ENCODE data around the gene PDE8B.

Gene PDE8B

DNA sequence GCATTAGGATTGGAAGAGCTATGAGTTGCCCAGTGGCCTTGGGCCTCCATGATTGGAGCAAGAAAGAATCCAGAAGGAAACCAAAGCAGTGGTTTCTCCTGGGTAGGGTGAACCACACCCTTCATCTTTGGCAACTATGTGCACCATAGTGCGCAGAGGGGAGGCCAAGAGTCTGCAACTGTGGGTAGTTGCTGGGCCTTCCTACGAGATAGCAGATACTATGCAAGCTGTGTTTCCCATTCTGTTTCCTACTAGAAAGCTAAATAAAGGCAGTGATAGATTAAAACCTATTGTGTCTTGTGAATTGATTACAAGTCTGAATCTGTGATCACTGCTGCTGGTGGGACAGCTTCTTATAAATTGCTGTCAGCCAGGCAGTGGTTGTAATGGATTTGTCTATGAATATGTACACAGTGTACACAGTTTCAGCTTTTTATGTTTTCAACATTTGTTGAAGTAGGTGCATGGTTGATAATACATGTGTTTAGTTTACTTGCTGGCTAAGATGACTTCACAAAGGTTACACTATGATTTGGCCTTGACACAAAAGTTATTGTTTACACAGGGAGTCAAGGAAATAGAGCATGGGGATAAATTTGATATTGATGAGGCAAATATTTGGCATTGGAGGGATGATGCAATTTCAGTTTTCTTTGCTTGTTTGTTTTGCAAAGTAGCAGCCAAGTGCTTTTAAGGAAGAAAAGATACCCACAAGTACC lies 23.7 kb upstream of the PDE8B start:
- no peak for DNase-seq (ENCODE audit: low read depth)

DNA sequence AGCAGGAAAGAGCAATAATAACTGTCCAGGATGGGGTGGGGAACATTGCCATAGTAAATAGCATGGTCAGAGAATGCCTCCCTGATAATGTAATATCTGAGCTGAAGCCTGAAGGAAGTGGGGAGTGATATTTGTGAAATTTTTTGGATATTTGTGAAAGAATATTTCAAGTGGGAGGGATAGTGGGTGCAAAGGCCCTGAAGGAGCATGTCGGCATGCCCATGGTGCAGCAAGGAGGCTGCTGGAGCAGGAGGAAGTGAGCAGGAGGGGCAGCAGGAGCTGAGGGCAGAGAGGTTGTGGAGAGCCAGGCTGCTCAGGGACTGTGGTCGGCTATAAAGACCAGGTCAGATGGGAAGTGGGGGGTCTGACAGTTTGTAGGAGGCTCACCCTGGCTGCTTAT lies 21.1 kb upstream of the PDE8B start:
- DNase-seq (ENCODE audit: low read depth) = no peak

DNA sequence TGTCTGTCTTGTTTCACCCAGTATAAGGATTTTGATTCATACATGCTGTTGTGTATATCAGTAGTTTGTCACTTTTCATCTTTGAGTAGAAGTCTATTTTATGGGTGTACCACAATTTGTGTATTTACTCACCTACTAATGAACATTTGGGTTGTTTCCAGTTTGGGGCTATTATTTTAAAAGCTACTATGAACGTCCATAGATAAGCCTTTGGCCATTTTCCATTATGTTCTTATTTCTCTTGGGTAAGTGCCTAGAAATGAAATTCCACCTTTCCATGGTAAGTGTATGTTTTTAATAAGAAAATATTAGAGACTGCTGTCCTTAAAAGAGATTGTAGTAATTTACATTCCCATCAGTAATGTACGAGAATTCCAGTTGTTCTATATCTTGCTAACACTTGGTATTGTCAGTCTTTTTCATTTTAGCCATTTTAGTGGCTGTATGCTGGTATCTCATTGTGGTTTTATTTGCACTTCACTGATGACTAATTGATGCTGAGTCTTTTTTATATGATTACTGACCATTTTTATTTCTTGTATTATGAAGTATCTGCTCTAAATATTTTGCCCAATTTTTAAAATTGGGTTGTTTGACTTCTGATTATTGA lies 17.9 kb upstream of the PDE8B start:
- DNase-seq (ENCODE audit: low read depth) = no peak

DNA sequence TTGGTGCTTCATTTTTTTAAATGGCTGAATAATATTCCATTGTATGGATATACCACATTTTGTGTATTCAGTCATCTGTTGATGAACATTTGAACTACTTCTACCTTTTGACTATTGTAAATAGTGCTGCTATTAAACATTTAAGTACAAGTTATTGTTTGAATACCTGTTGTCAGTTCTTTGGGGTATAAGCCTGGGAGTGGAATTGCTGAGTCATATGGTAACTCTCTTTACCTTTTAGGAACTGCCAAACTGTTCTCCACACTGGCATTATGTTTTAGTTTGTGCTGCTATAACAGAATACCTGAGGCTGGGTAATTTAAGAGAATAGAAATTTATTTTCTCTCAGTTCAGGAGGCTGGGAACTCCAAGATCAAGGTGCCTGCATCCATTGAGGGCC lies 15.7 kb upstream of the PDE8B start:
- DNase-seq (ENCODE audit: low read depth) = no peak

DNA sequence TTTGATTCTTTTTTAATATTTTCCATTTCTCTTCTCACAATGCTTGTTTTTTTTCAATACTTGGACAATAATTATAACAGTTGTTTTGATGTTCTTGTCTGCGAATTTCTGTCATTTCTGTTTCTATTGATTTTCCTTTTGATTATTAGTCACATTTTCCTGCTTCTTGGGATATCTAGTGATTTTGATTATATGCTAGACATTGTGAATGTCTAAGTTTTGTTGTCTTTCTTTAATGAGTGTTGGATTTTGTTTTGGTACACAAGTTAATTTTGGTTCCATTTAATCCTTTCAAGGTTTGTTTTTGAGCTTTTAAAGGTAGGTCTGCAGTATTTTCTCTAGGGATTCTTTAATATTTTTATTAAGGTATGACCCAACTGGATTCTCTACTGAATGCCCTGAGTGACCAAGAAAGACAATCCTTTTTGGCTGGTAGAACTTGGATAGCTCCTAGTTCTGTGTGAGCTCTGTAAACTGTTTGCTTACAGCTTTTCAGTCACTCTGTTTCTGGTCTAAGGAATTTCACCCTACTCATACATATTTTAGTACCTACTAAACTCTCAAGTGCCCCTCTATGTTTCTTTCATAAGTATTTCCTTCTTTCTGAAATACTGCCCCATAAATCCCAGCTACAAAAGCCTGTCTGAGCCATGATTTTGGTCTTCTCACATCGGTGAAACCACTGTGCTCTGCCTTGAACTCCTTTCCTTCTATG lies 12.5 kb upstream of the PDE8B start:
- DNase-seq (ENCODE audit: low read depth) = no peak

DNA sequence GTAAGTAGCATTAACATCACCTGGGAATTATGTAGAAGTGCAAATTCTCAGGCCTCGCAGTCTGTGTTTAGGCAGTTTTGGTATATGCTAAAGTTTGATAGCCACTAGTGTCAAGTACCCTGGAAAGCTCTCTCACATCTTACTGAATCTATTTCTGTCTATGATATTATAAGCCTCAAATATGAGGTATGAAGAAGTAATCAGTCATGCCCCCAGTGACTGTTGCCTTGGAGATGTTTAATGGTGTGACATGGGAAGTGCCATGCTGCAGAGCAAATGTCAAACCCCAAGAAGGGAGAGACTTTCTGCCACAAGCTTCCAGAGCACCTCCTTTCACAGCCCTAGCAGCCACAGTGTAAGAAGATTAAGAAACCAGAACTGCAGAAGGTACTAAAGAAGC lies 9.8 kb upstream of the PDE8B start:
- no peak for DNase-seq (ENCODE audit: low read depth)

DNA sequence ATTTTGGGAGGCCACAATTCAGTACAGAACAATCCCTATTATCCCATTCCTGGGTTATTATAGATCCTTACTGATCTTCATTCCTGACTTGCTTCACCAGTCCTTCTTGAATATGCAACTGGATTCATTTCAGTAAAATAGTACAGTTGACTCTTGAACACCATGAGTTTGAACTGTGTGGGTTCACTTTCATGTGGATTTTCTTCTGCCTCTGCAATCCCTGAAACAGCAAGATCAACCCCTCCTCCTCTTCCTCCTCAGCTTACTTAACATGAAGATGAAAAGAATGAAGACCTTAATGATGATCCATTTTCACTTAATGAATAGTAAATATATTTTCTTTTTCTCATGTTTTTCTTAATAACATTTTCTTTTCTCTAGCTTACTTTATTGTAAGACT lies 8.3 kb upstream of the PDE8B start:
- DNase-seq (ENCODE audit: low read depth) = no peak

DNA sequence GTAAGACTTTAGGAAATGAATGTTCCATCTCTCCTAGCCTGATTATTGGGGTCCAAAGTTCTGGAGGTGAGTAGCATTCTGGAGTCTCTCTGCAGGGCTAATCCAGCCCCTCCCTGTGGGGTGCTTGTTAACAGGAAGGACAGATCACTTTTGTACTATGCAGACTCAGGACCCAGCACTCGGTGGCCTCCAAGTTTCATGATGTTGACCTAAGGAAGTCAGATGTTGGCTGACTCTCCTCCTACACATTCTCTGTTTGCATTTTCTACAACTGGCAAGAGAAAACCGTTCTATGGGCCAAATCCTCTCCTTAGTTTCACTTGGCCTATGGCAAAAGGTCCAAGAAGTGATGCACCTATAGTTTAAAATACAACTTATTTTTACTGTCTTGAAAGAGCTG lies 5.5 kb upstream of the PDE8B start:
- DNase-seq (ENCODE audit: low read depth) = no peak

DNA sequence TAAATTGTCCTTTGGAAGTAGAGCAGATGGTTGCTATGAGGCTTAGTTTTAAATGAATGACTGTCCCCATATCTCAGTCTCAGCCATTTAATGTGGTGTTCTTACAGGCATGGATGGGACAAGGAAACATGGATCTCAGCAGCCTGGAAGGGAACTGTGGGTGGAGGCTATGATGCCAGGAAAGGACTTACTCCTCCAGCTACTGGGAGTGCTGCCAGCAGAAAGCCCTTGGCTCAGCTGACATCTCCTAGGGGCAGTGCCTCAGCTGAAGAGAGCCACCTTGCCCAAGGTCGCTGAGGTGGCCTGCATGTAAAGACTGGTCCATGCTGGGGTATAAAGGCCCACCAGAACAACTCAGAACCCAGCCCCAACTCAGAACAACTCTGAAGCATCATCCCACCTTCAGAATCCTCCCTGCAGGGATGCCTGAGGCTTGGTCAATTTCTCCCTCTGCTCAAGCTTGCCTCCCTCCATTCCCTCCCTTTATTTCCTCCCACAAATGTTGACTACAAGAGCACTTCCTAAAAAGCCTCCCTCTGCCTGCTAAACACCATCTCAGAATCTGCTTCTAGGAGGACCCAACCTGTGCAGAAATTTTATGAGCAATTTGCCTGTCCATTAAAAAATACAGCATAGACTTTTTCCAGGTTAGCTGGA lies 1.8 kb upstream of the PDE8B start:
- no peak for DNase-seq (ENCODE audit: low read depth)

DNA sequence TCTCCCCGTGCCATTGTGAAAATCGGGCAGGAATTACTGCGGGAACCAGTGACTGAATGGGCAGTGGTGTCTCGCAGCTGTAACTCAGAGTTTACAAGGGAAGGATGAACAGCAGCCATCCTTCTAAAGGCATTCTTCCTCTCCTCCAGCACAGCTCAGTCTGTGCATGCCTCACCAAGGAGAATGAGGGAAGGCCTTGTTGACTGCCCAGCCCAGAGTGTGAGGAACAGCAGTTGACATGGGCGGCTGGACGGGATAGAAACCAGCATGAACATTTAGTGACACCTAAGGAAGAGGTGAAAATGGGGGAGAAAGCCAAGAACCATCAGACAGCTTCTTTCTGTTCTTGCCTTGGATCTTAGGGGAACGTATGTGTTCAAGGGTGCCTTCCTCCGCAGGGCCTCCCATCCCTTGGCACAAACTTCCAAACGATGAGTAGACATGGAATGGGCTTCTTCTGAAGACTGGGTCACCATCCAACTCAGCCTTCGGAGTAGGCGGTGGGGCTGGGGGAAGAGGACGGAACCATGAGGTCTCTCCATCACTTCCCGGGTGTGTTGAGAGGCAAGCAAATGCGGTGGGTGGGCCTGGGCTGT lies 887 bp upstream of the PDE8B start:
- DNase-seq (ENCODE audit: low read depth) = no peak

DNA sequence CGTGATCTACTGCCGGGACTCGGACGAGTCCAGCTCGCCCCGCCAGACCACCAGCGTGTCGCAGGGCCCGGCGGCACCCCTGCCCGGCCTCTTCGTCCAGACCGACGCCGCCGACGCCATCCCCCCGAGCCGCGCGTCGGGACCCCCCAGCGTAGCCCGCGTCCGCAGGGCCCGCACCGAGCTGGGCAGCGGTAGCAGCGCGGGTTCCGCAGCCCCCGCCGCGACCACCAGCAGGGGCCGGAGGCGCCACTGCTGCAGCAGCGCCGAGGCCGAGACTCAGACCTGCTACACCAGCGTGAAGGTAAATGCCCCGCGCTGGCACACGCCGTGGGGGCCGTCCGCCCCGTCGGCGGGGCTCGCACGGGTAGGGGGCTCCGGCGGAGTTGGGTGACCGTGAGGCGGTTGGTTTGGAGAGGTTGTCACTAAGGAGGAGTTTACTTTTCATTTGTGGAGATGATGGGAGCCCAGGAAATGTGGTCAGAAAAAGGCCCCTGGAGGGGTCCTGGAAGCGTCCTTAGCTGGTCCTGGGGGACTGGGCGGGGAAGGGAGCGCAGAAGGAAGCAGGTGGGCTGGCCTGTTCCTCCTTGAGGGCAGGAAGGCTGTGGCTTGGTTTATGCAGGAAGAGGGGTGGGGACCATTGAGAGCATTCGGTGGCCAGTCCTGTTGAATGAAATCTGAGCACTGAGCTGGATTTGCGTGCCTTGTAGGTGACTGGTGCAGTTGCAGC lies 647 bp downstream of the PDE8B start:
- no peak for DNase-seq (ENCODE audit: low read depth)

DNA sequence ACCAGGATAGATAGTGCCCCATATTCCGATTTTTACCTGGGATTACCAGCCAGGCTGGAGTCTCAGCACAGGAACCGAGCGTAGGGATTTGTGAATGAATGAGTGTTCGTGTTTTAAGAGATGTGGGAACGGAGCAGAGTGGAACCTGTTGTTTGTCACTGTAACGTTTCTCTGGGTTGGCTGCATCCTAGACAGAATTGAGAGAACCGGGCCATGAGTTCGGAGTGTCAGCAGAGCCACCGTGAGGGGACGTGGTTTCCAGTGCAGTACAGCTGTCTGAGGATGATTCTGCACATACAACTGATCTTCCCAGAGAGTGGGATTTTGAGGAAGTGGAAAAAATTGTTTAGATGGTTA lies 1.2 kb downstream of the PDE8B start:
- DNase-seq (ENCODE audit: low read depth) = no peak

DNA sequence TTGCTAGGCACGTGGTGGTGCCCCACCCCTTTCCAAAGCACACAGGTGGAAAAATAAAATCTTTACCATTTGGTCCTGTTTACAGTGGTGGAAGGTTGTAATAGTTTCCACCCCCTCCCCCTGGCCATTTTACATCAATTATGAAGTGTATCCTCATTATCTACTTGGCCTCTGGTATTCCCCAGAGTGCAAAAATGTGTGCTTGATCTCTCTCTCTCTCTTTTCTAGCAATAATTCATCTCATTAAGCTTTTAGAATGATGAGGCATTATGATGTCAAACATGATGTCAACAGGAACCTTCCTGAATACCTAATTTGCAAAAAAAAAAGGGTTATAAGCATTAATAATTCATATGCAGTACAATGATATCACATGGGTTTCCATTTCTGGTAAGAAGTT lies 3.1 kb downstream of the PDE8B start:
- no peak for DNase-seq (ENCODE audit: low read depth)

DNA sequence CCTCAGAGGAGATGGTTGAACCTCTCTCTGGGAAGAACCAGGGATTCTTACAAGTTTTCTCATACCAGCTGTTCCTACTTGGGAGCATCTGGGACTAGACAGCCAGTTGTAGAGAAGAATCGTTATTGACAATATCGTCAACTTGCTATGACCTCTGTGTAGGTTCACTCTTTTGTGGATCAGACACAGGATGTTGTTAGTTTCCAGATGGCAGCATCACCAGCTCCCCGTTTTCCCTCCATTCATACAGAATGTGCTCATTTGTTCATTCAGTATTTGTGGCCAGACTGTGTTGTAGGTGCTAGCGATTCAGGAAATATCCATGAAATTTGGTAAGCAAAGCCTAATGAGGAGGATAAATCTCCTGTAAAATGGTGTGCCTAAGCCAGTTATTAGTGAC lies 3.7 kb downstream of the PDE8B start:
- no peak for DNase-seq (ENCODE audit: low read depth)

DNA sequence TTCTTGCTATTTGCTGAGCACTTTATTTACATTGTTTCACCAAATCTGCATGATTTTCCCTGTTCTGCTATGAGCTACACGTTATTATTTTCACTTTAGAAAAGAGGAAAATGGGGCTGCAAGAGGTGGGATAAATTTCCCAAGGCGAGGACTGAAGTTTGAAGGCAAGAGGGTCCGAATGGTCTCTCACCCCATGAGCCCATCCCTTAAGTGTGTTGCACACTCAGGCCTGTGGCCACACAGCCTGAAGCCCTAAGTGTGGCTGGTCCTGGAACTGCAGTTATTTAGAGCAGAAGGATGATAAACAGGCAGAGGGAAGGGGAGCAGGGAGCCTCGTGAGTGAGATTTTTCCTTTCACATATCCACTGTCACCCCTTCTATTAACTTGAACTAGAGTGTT lies 7.8 kb downstream of the PDE8B start:
- no peak for DNase-seq (ENCODE audit: low read depth)

DNA sequence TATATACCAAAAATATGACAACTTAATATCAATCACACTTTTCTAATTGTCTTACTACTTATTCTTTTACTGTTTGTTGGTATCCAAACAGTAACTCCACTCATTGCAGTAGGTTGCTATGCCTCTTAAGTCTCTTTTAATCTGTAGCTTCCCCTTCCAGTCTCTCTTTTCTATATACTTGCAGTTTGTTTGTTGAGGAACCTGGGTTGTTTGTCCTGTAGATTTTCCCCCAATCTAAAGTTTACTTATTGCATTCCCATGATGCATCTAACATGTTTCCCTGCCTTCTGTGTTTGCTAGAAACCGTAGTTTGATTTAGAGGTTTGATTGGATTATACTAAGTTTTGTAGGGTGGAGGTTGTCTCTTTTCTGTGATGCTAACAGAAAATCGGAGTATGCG lies 10.6 kb downstream of the PDE8B start:
- no peak for DNase-seq (ENCODE audit: low read depth)

DNA sequence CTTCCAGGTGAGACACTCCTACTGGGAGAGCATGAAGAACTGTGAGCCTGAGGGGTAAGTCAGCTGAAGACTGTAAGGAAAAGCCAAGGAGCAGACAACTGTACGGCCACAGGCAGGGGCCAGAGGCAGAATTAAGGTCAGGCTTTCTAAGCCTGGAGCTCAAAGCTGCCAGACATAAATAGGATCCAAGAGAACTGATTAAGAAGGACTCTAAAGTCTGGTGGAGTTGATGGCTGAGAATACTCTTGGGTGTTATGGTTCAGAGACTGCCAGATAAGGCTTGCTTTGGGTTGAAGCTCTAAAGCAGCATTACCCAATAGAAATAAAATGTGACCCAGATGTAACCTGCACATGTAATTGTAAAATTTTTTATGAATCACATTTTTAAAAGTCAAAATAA lies 12.2 kb downstream of the PDE8B start:
- DNase-seq (ENCODE audit: low read depth) = no peak

DNA sequence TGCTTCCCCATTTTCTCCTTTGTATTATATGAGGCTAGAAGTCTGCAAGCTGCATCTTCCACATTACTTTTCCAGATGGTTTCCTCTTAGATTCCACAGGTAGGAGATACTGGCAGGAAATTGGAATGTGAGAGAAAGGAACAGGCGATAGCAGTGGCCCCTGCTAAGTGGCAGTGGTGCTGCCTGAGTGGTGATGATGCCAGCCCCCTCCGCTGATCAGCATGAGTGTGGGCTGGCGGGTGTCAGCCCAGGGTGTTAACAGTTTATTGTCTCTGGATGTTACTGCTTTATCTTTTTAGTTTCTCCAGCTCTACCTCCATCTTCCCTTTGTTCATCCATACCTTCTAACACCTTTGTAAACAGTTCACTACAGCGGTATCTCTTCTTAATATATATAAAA lies 13.2 kb downstream of the PDE8B start:
- DNase-seq (ENCODE audit: low read depth) = no peak

DNA sequence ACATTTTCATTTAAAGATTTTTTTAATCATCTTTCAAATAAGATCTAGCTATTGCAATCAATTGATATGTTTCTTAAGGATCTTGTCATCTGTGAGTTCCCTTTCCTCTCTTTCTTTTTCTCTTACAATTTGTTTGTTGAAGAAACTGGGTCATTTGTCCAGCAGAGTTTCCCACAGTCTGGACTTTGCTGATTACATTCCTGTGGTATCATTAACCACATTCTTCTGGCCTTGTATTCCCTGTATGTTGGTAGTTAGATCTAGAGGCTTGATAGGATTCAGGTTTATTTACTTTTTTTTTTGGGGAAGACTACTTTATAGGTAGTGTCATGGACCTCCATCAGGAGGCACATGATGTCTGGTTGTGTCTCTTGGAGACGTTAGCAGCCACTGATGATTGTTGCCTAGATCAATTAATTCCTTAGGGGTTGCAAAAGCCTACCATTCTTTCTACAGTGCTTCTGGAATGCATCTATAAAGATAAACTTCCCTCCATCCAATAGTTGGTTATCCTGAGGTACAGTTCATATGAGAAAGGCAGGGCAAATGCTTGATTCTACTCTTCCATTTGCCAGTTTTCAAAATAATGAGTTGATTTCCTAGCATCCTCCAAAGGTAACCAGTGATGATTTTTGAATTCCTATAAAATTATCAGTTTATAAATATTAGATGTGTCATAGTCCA lies 14.3 kb downstream of the PDE8B start:
- DNase-seq (ENCODE audit: low read depth) = peak; percentile 33

DNA sequence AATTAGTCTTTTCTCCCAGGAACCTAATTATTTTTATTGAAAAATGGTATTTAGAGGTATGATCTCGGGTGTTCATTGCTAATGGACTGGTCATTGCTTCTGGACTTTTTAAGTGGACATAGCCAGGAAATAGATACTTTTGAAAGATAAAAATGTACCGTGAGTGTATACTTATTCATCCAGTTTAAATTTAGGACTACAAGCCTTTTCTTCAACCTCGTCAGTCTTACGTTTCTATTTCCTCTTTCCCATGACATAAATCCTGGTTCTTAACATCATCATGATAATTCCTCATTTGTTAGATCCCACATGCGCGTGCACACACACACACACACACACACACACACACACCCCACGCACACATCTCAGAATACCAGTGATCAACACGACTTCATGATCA lies 15.1 kb downstream of the PDE8B start:
- no peak for DNase-seq (ENCODE audit: low read depth)

DNA sequence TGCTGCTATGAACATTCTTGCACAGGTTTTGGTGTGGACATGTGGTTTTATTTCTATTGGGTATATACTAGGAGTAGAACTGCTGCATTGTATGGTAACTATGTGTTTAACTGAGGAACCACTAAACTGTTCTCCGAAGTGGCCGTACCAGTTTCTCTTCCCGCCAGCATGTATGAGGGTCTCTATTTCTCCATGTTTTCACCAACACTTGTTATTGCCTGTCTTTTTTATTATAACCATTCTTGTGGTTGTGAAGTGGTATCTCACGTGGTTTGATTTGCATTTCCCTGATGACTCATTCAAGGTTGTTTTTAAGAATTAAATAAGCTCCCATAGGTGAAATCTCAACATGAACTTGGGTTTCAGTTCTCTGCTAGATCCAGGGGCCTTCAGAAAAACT lies 19.4 kb downstream of the PDE8B start:
- DNase-seq (ENCODE audit: low read depth) = no peak
